Stimulated activated CD4-positive, alpha-beta T cell treated with anti-CD3 and anti-CD28 coated beads, Interleukin-12 subunit alpha, Interleukin-12 subunit beta, amount 100 ng/mL, for 4 hours (primary cell): ENCODE results near the gene SLC39A7.

Experiments used
- DNase-seq: peaks from one replicate; pipeline ENCODE4 v3.0.0-alpha.2; 2020

The SLC39A7 gene

GRCh38 chr6:33200219-33201146 lies at the start of gene SLC39A7, which contains the start of gene RXRB:
Gene SLC39A7, plus strand, starts transcription at chr6:33200867. Its CDS starts 379 bp downstream, at chr6:33201246.
Gene RXRB, minus strand, starts transcription at chr6:33200665. Its CDS starts 189 bp downstream, at chr6:33200476.
- DNase-seq, result peak; percentile 98

- no peak for DNase-seq
These were observed 49.6 kb upstream of the SLC39A7 start for GRCh38 chr6:33151050-33151449.

- no peak for DNase-seq
These were observed 46.3 kb upstream of the SLC39A7 start for GRCh38 chr6:33154349-33154748.

GRCh38 chr6:33156561-33156960 lies 44.1 kb upstream of the SLC39A7 start:
- no peak for DNase-seq

GRCh38 chr6:33156964-33157363 lies 43.7 kb upstream of the SLC39A7 start:
- no peak for DNase-seq

GRCh38 chr6:33160096-33160495 lies 40.6 kb upstream of the SLC39A7 start:
- DNase-seq, result no peak

- no peak for DNase-seq
These were observed 39.8 kb upstream of the SLC39A7 start for GRCh38 chr6:33160728-33161344.

GRCh38 chr6:33161354-33162331 lies 39.0 kb upstream of the SLC39A7 start:
- peak; percentile 82 for DNase-seq

- no peak for DNase-seq
These were observed 37.1 kb upstream of the SLC39A7 start for GRCh38 chr6:33163540-33163939.

- DNase-seq, result no peak
These were observed 36.5 kb upstream of the SLC39A7 start for GRCh38 chr6:33164176-33164575.

- no peak for DNase-seq
These were observed 35.8 kb upstream of the SLC39A7 start for GRCh38 chr6:33164665-33165373.

- no peak for DNase-seq
These were observed 34.9 kb upstream of the SLC39A7 start for GRCh38 chr6:33165581-33166258.

GRCh38 chr6:33166363-33166762 lies 34.3 kb upstream of the SLC39A7 start:
- DNase-seq, result no peak

- no peak for DNase-seq
These were observed 33.9 kb upstream of the SLC39A7 start for GRCh38 chr6:33166811-33167210.

GRCh38 chr6:33167374-33168283 lies 33.0 kb upstream of the SLC39A7 start:
- DNase-seq, result no peak

- no peak for DNase-seq
These were observed 32.4 kb upstream of the SLC39A7 start for GRCh38 chr6:33168284-33168601.

GRCh38 chr6:33168639-33169038 lies 32.0 kb upstream of the SLC39A7 start:
- no peak for DNase-seq

- DNase-seq, result no peak
These were observed 31.1 kb upstream of the SLC39A7 start for GRCh38 chr6:33169291-33170175.

- no peak for DNase-seq
These were observed 30.3 kb upstream of the SLC39A7 start for GRCh38 chr6:33170176-33171015.
